Endometrium (tissue), 2 donors: Measurements from ENCODE around the gene GALNT10.

ENCODE experiments used
- FAIRE-seq: peaks from 2 replicates; lab custom pipeline; 2012; peaks lifted over from hg19 to GRCh38; lab: Jason Lieb, UNC
- donor health status: control.
- donor health status: control.

The GALNT10 gene

GRCh38 chr5:154325566-154325965 lies 135.0 kb downstream of the GALNT10 start:
- no peak for FAIRE-seq

- FAIRE-seq: no peak
These were observed 138.5 kb downstream of the GALNT10 start for GRCh38 chr5:154329062-154329461.

- FAIRE-seq: no peak
These were observed 139.0 kb downstream of the GALNT10 start for GRCh38 chr5:154329519-154330040.

- no peak for FAIRE-seq
These were observed 139.6 kb downstream of the GALNT10 start for GRCh38 chr5:154330097-154330667.

- FAIRE-seq: no peak
These were observed 140.7 kb downstream of the GALNT10 start for GRCh38 chr5:154331232-154331631.

- no peak for FAIRE-seq
These were observed 141.4 kb downstream of the GALNT10 start for GRCh38 chr5:154331924-154332323.

- FAIRE-seq: no peak
These were observed 141.9 kb downstream of the GALNT10 start for GRCh38 chr5:154332451-154332850.

GRCh38 chr5:154333016-154333415 lies 142.5 kb downstream of the GALNT10 start:
- no peak for FAIRE-seq

- no peak for FAIRE-seq
These were observed 144.0 kb downstream of the GALNT10 start for GRCh38 chr5:154334406-154335064.

- FAIRE-seq: no peak
These were observed 144.5 kb downstream of the GALNT10 start for GRCh38 chr5:154335065-154335448.

- no peak for FAIRE-seq
These were observed 151.1 kb downstream of the GALNT10 start for GRCh38 chr5:154341620-154342019.

- no peak for FAIRE-seq
These were observed 151.7 kb downstream of the GALNT10 start for GRCh38 chr5:154342211-154342610.

- FAIRE-seq: no peak
These were observed 152.4 kb downstream of the GALNT10 start for GRCh38 chr5:154342963-154343362.

GRCh38 chr5:154344461-154344860 lies 153.9 kb downstream of the GALNT10 start:
- no peak for FAIRE-seq

GRCh38 chr5:154345255-154345952 lies 154.9 kb downstream of the GALNT10 start:
- no peak for FAIRE-seq

GRCh38 chr5:154346427-154346826 lies 155.9 kb downstream of the GALNT10 start:
- no peak for FAIRE-seq

GRCh38 chr5:154349626-154350264 lies 159.2 kb downstream of the GALNT10 start:
- no peak for FAIRE-seq

- FAIRE-seq: no peak
These were observed 160.6 kb downstream of the GALNT10 start for GRCh38 chr5:154351141-154351540.

GRCh38 chr5:154351566-154351965 lies 161.0 kb downstream of the GALNT10 start:
- no peak for FAIRE-seq

GRCh38 chr5:154352960-154353548 lies 162.5 kb downstream of the GALNT10 start:
- no peak for FAIRE-seq

GRCh38 chr5:154355129-154355611 lies 164.6 kb downstream of the GALNT10 start:
- no peak for FAIRE-seq

GRCh38 chr5:154356020-154356655 lies 165.6 kb downstream of the GALNT10 start:
- no peak for FAIRE-seq
